HG02588 (cell line): ENCODE data around the gene PCDHA10.
"Not testable (repeated sequence)": the region's sequence is repeated elsewhere in the genome, so short reads cannot be mapped to it uniquely, and the experiment has no call there.

Experiments
- ATAC-seq: cut with Tn5 transposase; IDR thresholded peaks from one replicate; pipeline ENCODE4 v1.9.1; 2021; ENCODE audit warnings: mild to moderate bottlenecking, moderate library complexity; ENCODE audit not compliant: unreplicated experiment

The PCDHA10 gene

GRCh38 chr5:140840978-140841962 is 14.4 kb upstream of the PCDHA10 start, which contains the start of gene PCDHA8:
Gene PCDHA8, plus strand, starts transcription at chr5:140841187. Its CDS starts 135 bp downstream, at chr5:140841322.
- no peak for ATAC-seq

GRCh38 chr5:140842798-140843733 is 12.6 kb upstream of the PCDHA10 start:
- no peak for ATAC-seq

- not testable (repeated sequence) for ATAC-seq
Measured at GRCh38 chr5:140848139-140849102, 7.3 kb upstream of the PCDHA10 start, which contains the start of gene PCDHA9. Gene PCDHA9, plus strand, starts transcription at chr5:140848382. Its CDS starts 114 bp downstream, at chr5:140848496.

- ATAC-seq = not testable (repeated sequence)
Measured at GRCh38 chr5:140849831-140850634, 5.7 kb upstream of the PCDHA10 start.

GRCh38 chr5:140857177-140857986 is 1.7 kb downstream of the PCDHA10 start:
- no peak for ATAC-seq

- no peak for ATAC-seq
Measured at GRCh38 chr5:140857987-140858240, 2.2 kb downstream of the PCDHA10 start.

GRCh38 chr5:140862441-140863295 is 7.0 kb downstream of the PCDHA10 start:
- no peak for ATAC-seq

GRCh38 chr5:140868721-140869554 is 13.2 kb downstream of the PCDHA10 start, which contains the start of gene PCDHA11:
Gene PCDHA11, plus strand, starts transcription at chr5:140868957. Its CDS starts 147 bp downstream, at chr5:140869104.
- no peak for ATAC-seq

GRCh38 chr5:140869555-140869886 is 13.8 kb downstream of the PCDHA10 start:
- ATAC-seq = no peak

GRCh38 chr5:140870221-140871201 is 14.8 kb downstream of the PCDHA10 start:
- ATAC-seq = no peak

- ATAC-seq = no peak
Measured at GRCh38 chr5:140875085-140876065, 19.7 kb downstream of the PCDHA10 start, which contains the start of gene PCDHA12. Gene PCDHA12, plus strand, starts transcription at chr5:140875308. Its CDS starts 165 bp downstream, at chr5:140875473.

GRCh38 chr5:140876541-140877261 is 21.0 kb downstream of the PCDHA10 start:
- not testable (repeated sequence) for ATAC-seq

- no peak for ATAC-seq
Measured at GRCh38 chr5:140877262-140877581, 21.5 kb downstream of the PCDHA10 start.
